Measurements from ENCODE around the gene NRDC.
"Not testable (repeated sequence)": the region's sequence is repeated elsewhere in the genome, so short reads cannot be mapped to it uniquely, and the experiment has no call there.

NRDC gene

GRCh38 chr1:51894748-51895147 lies 16.2 kb upstream of the NRDC start:
- DNase-seq = not testable (repeated sequence)

GRCh38 chr1:51878308-51878615 lies 265 bp downstream of the NRDC start:
- no peak for DNase-seq

GRCh38 chr1:51877434-51878307 lies 856 bp downstream of the NRDC start:
- DNase-seq = no peak

- DNase-seq = no peak
Observed at GRCh38 chr1:51875836-51876235, 2.7 kb downstream of the NRDC start.

GRCh38 chr1:51875291-51875772 lies 3.2 kb downstream of the NRDC start:
- DNase-seq = no peak

- not testable (repeated sequence) for DNase-seq
Observed at GRCh38 chr1:51873270-51873669, 5.3 kb downstream of the NRDC start.

- DNase-seq = no peak
Observed at GRCh38 chr1:51871351-51871975, 7.1 kb downstream of the NRDC start.

GRCh38 chr1:51870603-51871350 lies 7.8 kb downstream of the NRDC start:
- DNase-seq = no peak

- DNase-seq = no peak
Observed at GRCh38 chr1:51867479-51868232, 10.9 kb downstream of the NRDC start.

- peak; percentile 31 for DNase-seq
Observed at GRCh38 chr1:51863384-51863783, 15.1 kb downstream of the NRDC start.

- DNase-seq = no peak
Observed at GRCh38 chr1:51861669-51862068, 16.9 kb downstream of the NRDC start.

- no peak for DNase-seq
Observed at GRCh38 chr1:51859735-51860134, 18.8 kb downstream of the NRDC start.

- DNase-seq = no peak
Observed at GRCh38 chr1:51859333-51859732, 19.2 kb downstream of the NRDC start.

- no peak for DNase-seq
Observed at GRCh38 chr1:51858892-51859291, 19.6 kb downstream of the NRDC start.

GRCh38 chr1:51856745-51857144 lies 21.8 kb downstream of the NRDC start:
- DNase-seq = no peak

- DNase-seq = no peak
Observed at GRCh38 chr1:51855624-51856023, 22.9 kb downstream of the NRDC start.

GRCh38 chr1:51853360-51853759 lies 25.2 kb downstream of the NRDC start:
- DNase-seq = no peak

- DNase-seq = no peak
Observed at GRCh38 chr1:51851882-51852396, 26.6 kb downstream of the NRDC start.

GRCh38 chr1:51850420-51851223 lies 27.9 kb downstream of the NRDC start:
- peak; percentile 32 for DNase-seq

GRCh38 chr1:51847294-51847920 lies 31.1 kb downstream of the NRDC start:
- no peak for DNase-seq

- no peak for DNase-seq
Observed at GRCh38 chr1:51843948-51844347, 34.6 kb downstream of the NRDC start.
